ENCODE data around the gene NOLC1.

The NOLC1 gene

GRCh38 chr10:102151774-102152544 lies at the start of gene NOLC1:
NOLC1 (plus strand) TSS chr10:102152389; CDS start chr10:102152411, 22 bp downstream.
- DNase-seq: peak; percentile 100
- peak; percentile 95 for ATAC-seq

- ATAC-seq: no peak
These were observed 49.8 kb upstream of the NOLC1 start for GRCh38 chr10:102102421-102102820.

GRCh38 chr10:102106998-102107397 lies 45.2 kb upstream of the NOLC1 start:
- no peak for ATAC-seq

More at GRCh38 chr10:102102421-102102820, 49.8 kb upstream of the NOLC1 start:
- DNase-seq: no peak

GRCh38 chr10:102109166-102110116 lies 42.7 kb upstream of the NOLC1 start:
- DNase-seq (no peak), ATAC-seq (no peak)

More at GRCh38 chr10:102106998-102107397, 45.2 kb upstream of the NOLC1 start:
- DNase-seq: no peak

- DNase-seq: no peak
- no peak for ATAC-seq
These were observed 40.9 kb upstream of the NOLC1 start for GRCh38 chr10:102111276-102111675.

GRCh38 chr10:102112210-102112817 lies 39.9 kb upstream of the NOLC1 start:
- no peak for DNase-seq
- no peak for ATAC-seq

GRCh38 chr10:102113261-102113955 lies 38.8 kb upstream of the NOLC1 start:
- ATAC-seq (no peak), DNase-seq (peak; percentile 27)

GRCh38 chr10:102113956-102114857 lies 38.0 kb upstream of the NOLC1 start:
- DNase-seq (peak; percentile 36), ATAC-seq (no peak)

- ATAC-seq: peak; percentile 71
- DNase-seq: peak; percentile 93
These were observed 37.1 kb upstream of the NOLC1 start for GRCh38 chr10:102114861-102115618.

GRCh38 chr10:102115775-102116174 lies 36.4 kb upstream of the NOLC1 start:
- DNase-seq (no peak), ATAC-seq (no peak)

GRCh38 chr10:102116656-102117055 lies 35.5 kb upstream of the NOLC1 start:
- ATAC-seq (no peak), DNase-seq (no peak)

- ATAC-seq: peak; percentile 41
These were observed 34.6 kb upstream of the NOLC1 start for GRCh38 chr10:102117391-102118159.

GRCh38 chr10:102118867-102119266 lies 33.3 kb upstream of the NOLC1 start:
- DNase-seq: peak; percentile 44
- no peak for ATAC-seq

More at GRCh38 chr10:102117391-102118159, 34.6 kb upstream of the NOLC1 start:
- peak; percentile 79 for DNase-seq

- DNase-seq: peak; percentile 69
- ATAC-seq: no peak
These were observed 32.6 kb upstream of the NOLC1 start for GRCh38 chr10:102119417-102120141.

GRCh38 chr10:102120142-102120990 lies 31.8 kb upstream of the NOLC1 start, which contains the start of gene LDB1:
LDB1 (minus strand) TSS chr10:102120368; CDS start chr10:102120110, 258 bp downstream.
- DNase-seq (peak; percentile 74), ATAC-seq (peak; percentile 51)

GRCh38 chr10:102120991-102121738 lies 31.0 kb upstream of the NOLC1 start:
- ATAC-seq (no peak), DNase-seq (peak; percentile 28)

Data from stimulated activated naive CD8-positive, alpha-beta T cell treated with anti-CD3 and anti-CD28 coated beads, Interleukin-15, Interleukin-2, amounts not matched to agents 100 U/mL and 50 U/mL, for 24 hours (primary cell).